GM21825 (cell line): ENCODE data around the gene GJA10.

Source experiments
- ATAC-seq: cut with Tn5 transposase; IDR thresholded peaks from one replicate; pipeline ENCODE4 v1.9.1; 2021; ENCODE audit warnings: mild to moderate bottlenecking, moderate library complexity; ENCODE audit not compliant: unreplicated experiment

Gene GJA10

DNA sequence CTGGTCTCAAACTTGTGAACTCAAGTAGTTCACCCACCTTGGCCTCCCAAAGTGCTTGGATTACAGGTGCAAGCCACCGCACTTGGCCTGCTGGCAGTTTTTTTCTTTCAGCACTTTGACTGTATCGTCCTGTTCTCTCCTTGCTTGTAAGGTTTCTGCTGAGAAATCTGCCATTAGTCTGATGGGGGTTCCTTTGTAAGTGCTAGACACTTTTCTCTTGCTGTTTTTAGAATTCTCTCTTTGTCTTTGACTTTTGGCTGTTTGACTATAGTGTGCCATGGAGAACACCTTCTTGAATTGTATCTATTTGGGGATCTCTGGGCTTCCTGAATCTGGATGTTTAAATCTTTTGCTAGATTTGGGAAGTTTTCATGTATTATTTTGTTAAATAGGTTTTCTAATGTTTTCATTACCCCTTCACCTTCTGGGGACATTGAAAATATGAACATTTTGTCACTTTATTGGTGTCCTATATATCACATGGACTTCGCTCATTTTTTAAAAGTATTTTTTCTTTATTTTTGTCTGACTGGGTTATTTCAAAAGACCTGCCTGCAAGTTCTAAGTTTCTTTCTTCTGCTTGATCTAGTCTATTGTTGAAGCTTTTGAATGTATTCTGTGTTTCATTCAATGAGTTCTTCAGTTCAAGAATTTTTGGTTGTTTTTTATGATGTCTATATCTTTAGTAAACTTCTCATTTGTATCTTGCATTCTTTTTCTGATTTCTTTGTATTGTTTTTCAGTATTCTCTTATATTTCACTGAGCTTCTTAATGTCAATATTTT lies 22.1 kb downstream of the GJA10 start:
- no peak for ATAC-seq

- no peak for ATAC-seq
Measured at GRCh38 chr6:89917216-89917615, 22.9 kb downstream of the GJA10 start.

DNA sequence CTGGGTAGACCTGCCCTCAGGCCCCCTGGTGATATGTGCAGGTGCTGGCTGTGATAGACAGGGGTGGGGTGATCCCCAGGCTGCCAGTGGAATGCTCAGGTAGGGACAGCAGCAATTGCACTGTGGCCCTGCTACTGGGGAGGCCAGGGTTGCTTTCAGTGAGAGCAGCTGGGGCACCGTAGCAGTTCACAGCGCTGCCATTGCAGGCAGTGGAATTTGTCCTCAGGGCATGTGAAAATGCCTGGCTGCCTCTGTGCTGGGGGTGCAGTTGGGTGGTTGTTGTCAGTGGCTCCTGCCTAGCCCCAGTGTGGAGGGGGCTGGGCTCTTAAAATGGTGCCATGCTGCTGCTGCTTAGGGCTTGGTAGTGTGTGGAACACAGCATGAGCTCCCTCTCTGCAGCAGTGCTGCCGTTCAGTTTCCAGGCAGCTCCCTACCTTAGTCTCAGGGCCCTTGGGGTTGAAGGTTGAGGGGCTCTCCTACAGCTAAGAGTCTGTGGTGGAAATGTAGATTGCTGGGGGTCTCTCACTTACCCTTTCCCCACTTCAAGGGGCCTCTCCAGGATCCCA lies 23.6 kb downstream of the GJA10 start:
- no peak for ATAC-seq

- ATAC-seq = no peak
Measured at GRCh38 chr6:89921197-89921596, 26.9 kb downstream of the GJA10 start.

DNA sequence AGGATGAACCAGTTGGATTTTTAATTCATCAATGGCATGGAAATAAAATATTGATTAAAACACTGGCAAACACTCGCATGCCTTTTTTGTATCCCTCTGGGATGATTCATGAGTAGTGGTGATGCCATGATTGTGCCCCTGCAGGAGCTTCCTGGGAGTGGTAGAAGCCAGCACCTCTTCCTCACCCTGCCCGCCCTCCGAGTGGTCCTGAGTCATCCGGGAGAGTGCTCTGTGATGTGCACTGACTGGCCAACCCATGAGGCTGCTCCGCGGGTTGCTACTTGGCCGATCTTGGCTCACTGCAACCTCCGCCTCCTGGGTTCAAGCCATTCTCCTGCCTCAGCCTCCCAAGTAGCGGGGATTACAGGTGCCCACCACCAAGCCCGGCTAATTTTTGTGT lies 27.4 kb downstream of the GJA10 start:
- ATAC-seq = no peak

- no peak for ATAC-seq
Measured at GRCh38 chr6:89924231-89924630, 30.0 kb downstream of the GJA10 start.

- no peak for ATAC-seq
Measured at GRCh38 chr6:89925826-89926225, 31.6 kb downstream of the GJA10 start.

- ATAC-seq = no peak
Measured at GRCh38 chr6:89927264-89927663, 33.0 kb downstream of the GJA10 start.

DNA sequence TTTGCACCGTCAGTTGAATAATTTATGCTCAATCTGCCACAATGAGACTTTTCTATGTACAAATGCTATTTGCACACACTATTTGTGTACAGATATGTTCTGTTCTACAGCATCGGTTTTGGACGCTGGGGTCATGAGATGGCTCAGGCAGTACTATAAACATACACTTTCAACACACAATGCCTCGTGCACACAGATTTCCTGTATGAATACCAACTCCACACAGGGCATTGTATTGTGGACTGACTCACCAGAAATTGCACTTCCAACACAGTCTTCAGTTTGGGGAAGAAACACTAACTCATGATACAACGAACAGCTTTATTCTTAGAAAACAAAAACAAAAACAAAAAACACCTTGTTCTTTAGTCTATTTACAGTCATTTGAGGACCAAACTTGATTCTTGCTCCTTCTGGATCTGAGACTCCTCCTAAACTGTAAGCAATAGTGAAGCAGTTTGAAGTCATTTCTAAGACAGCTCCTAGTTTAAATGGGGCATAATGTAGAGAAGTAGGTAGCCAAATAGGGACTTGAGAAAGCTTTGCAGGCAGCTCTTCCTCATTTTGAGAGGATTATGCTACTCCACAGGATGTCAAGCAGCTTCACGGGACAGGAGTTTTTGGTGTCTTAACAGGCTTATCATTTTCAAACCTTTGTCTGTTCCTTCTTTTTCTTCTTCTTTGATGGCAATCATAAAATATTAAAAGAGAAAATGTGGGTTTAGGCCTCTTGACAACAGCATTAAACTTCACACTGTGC lies 33.7 kb downstream of the GJA10 start:
- no peak for ATAC-seq

DNA sequence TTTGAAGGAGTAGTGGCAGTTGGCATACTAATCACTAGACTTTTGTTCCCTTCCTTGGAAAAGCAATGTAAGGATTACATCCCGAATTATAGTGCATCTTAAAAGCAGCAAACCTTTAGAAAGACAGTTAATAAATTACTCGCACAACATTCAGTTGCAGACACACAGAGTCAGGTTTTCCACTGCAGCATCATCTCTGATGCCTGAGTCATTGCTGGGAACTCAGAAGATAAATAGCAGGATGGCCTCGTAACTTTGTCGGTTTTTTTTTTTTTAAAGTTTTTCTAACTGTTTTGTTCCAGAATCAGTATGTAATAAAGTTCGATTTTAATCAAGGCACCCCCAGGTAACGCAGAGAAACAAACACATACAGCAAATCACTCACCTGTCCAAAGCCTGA lies 34.3 kb downstream of the GJA10 start:
- no peak for ATAC-seq

- no peak for ATAC-seq
Measured at GRCh38 chr6:89930789-89931188, 36.5 kb downstream of the GJA10 start.

DNA sequence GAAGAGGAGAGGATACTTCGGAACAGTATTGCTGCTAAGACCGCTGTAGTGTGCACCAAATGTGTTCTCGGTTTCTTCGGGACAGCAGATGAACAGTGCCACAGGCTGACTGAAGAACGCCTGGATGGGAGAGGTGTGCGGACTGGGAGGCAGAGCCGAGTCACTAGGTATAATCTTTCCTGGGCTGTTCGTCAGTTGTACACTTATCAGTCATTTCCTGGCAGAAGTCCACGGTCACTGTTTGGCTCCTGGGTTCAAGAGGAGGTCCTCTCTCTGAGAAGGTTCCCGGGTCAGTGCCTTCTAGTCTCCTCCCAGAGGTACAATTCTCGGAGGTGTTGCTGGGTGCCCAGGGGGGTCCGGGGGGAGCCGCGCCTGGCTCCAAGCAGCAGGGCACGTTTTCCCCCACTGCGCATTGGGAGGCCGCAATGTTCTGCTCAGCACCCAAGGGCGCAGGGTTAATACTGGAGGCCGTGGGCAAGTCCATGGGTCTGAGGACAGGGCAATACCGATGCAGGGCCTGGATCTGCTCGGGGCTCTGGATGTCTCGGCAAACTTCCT lies 38.1 kb downstream of the GJA10 start:
- ATAC-seq = no peak

DNA sequence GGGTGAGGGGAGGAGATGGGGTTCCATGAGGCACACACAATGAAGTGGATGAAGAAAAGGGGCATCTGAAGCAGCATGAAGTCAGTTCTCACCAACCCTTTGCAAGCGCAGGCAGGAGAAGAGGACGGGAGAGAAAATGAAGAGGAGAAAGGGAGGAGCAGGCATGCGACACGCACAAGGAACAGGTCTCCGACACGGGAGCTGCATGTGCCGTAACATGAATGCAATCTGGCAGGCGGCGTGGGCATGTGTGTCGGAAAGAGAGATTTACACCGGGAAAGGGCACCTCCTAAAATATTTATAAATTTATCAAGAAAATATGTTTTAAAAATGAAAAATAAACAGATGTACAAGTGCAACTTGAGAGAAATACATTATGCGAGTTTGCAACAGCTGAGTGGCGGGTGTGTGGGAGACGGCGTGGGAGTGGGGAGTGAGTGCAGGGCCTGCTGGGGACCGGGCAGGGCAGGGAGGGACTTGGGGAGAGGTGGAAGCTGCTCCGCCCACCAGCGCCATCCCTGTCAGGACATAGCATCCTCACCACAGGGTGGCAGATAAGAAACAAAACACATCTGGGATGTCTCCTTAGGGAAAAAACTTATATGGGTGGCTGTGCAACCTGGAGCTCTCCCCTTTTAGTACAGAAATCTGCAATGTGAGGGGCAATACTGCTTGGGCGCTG lies 40.6 kb downstream of the GJA10 start:
- no peak for ATAC-seq

GRCh38 chr6:89936177-89936576 lies 41.9 kb downstream of the GJA10 start:
- no peak for ATAC-seq

- no peak for ATAC-seq
Measured at GRCh38 chr6:89938014-89938413, 43.7 kb downstream of the GJA10 start.

GRCh38 chr6:89939144-89939543 lies 44.9 kb downstream of the GJA10 start:
- no peak for ATAC-seq

DNA sequence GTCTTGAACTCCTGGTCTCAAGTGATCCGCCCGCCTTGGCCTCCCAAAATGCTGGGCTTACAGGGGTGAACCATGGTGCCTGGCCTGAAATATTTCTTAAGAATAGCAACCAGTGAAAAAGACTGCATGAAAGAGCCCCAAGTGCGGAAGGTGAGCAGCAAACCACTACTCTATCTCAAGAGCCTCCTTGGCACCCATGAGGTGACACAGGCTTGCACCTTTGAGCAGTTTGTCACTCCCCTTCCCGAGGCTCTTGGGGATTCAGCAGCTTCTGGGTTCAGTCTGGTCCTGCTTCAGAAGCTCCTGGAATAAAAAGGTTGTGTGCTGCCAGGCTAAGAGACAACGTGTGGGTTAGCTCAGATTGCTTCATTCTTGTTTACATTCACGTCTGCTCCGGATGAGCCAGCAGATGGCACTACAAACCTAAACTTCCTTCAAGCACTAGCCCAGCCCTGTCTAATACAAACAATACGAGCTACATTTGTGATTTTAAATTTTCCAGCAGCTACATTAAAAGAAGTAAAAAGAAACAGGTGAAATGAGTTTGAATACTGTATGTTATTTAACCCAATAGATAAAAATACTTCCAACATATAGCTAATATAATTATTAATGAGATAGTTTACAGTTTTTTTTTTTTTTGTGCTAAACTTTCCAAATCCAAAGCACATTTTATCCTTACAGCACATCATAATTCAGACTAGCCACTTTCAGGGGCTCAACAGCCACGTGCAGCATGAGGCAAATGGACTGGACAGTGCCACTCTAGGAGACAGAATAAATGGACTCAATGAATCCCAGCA lies 46.2 kb downstream of the GJA10 start:
- peak; percentile 60 for ATAC-seq

DNA sequence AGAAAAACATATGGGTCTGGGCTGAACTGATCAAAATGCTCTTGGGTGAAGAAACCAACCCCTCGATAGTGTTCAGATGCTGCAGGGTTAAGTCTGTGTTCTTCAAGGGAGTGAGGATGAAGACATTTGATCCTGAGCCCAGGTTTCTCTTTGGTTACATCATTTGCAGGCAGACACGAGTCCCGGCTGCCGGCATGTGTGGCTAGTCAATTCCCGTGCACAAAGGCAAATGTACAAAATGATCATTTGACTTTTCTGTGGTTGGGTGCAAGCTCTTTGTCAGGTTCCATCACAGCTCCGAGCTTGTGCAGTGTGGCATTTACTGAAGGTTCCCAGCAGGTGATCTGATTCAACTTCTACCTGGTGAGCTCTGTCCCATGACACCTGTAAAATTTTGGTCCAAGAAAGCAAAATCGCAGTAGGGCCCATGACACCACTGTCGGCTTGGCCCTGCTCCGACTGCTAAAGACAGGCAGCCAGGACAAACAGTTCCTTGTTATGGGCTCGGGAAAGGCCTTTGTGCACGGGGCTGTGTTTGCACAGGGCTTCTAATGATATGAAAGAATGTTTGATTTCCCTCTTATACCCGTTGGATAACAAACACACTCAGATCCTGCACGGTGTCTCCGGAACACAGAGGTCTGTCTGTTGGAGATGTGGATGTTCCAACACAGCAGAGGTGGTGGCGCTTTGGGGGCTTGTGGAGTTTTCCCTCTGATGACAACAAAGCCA lies 46.9 kb downstream of the GJA10 start:
- no peak for ATAC-seq

- ATAC-seq = no peak
Measured at GRCh38 chr6:89941763-89942497, 47.7 kb downstream of the GJA10 start.
